NCI-H345 treated with DMSO at 0.1 percent for 48 hours (cell line): ENCODE results near the gene RGPD4.

Experiments used
- DNase-seq: peaks from one replicate; lab custom pipeline; 2025; ENCODE audit not compliant: unreplicated experiment; lab: John Stamatoyannopoulos, UW

Gene RGPD4

GRCh38 chr2:107927034-107927534, 100.4 kb downstream of the RGPD4 start:
- no peak for DNase-seq

DNA sequence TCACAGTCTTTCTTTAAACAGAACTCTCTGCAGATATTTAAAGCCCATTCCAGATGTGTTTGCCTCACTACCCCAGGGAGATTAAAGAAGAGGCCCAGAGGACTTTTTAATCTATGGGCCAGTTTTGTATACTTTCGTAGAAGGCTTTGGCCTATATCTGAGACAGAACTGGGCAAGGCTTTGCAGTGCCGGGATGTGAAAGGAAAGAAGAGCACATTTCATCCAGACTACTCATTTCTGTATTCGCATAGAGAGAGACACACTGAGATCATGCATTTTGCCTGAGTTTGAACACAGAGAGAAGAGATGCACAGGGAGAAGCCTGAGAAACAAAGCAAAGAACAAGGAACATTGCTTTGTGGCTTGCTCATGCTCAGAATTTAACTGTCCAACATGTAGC, 104.7 kb downstream of the RGPD4 start:
- DNase-seq, result no peak

- no peak for DNase-seq
Measured at GRCh38 chr2:107932488-107932887, 105.8 kb downstream of the RGPD4 start.

DNA sequence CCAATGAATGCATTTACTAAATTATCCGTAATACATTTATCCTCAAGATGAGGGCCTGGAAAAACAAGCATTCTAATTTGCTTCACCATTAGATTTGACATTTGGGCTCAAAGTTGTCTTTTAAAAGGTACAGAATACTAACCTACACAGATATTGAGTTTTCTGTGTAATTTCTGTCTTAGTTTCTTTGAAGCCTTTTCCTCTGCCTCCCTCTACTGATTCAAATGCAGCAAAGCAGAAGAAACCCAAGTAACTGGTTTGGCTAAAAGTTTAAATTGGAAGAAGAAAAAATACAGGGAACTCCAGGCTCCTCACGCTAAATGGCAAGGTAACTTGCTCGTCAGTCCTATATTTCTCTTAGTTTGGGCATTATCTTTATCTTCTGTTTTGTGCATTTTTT, 106.3 kb downstream of the RGPD4 start:
- no peak for DNase-seq

- DNase-seq, result peak; percentile 29
Measured at GRCh38 chr2:107936433-107937359, 110.0 kb downstream of the RGPD4 start.
